ENCODE measurements around the gene ZWILCH.

The ZWILCH gene

DNA sequence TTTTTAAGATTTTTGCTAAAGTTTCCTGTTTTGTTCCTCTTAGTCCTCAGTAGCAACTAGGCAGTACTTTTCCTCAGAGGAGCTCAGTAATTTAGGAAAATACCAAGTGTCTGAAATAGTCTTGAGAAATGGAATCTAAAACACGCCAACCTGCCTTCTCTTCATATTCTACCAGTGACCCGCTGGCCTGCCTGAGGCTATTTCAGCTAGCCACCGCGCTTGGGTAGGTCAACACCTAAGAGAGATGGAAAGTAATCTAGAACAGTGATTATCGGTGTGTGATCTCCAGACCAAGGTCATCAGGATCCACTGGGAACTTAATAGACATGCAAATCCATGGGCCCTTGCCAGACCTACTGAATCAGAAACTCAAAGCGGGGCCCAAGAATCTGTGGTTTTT lies 53.1 kb downstream of the ZWILCH start:
- H3K4me3 ChIP-seq (ENCODE audit: low read depth, low read length): no peak overlapping the region
- no peak for DNase-seq (ENCODE audit: low read depth)
- TF ChIP-seq CTCF (IDR thresholded peaks at IDR 0.05; ENCODE audit: low read depth, low read length, missing control alignments): no peak

DNA sequence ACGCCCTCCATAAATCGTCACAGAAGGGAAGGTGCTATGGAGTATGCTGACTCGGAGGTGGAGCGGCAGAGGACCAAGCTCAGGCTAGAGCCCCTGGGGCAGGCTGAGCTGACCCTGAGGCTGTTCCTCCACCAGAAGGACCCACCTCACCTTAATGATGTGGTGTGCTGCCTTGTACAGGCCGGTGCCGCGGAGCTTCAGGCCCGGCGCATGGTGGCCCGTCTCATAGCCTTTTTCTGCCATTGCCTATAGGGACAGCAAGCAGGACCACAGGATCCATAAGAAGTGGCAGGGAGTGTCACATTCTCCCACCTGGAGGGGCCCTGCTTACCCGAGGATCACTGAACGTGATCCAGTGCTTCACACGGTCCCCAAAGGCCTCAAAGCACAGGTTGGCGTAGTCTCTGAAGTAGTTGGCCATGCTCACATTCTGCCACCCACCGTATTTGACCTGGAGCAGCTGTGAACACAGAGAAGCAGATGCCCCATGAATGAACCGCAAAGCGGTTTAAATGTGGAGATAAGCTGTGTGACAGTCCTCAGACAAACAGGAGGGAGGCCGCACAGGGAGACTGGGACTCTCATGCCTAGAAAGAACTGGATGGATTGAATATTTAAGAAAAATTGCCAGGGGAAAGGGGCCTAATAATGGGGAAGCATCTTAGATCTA lies 55.9 kb downstream of the ZWILCH start:
- H3K4me3 ChIP-seq (ENCODE audit: low read depth, low read length): no peak overlapping the region
- DNase-seq (ENCODE audit: low read depth): no peak
- no peak for TF ChIP-seq CTCF (IDR thresholded peaks at IDR 0.05; ENCODE audit: low read depth, low read length, missing control alignments)

DNA sequence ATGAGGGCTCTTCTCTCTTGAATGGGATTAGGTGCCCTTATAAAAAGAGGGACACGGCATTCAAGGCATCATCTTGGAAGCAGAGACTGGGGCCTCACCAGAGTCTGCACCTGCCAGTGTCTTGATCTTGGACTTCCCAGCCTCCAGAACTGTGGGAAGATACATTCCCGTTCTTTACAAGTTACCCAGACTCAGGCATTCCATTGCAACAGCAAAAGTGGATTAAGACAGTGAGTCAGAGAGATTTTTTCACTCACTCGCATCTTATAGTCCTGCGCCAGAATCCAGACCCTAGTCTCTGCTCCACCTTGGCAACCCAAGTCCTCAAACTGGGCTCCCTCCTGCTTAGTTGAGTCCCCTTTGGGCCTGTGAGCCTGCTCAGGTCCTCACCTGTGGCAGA lies 58.0 kb downstream of the ZWILCH start:
- DNase-seq (ENCODE audit: low read depth): no peak
- no peak for TF ChIP-seq CTCF (IDR thresholded peaks at IDR 0.05; ENCODE audit: low read depth, low read length, missing control alignments)
- H3K4me3 ChIP-seq (ENCODE audit: low read depth, low read length): no peak overlapping the region

- TF ChIP-seq CTCF (IDR thresholded peaks at IDR 0.05; ENCODE audit: low read depth, low read length, missing control alignments): no peak
- DNase-seq (ENCODE audit: low read depth): no peak
- H3K4me3 ChIP-seq (ENCODE audit: low read depth, low read length): no peak overlapping the region
These were observed 58.5 kb downstream of the ZWILCH start for GRCh38 chr15:66563566-66564110.

DNA sequence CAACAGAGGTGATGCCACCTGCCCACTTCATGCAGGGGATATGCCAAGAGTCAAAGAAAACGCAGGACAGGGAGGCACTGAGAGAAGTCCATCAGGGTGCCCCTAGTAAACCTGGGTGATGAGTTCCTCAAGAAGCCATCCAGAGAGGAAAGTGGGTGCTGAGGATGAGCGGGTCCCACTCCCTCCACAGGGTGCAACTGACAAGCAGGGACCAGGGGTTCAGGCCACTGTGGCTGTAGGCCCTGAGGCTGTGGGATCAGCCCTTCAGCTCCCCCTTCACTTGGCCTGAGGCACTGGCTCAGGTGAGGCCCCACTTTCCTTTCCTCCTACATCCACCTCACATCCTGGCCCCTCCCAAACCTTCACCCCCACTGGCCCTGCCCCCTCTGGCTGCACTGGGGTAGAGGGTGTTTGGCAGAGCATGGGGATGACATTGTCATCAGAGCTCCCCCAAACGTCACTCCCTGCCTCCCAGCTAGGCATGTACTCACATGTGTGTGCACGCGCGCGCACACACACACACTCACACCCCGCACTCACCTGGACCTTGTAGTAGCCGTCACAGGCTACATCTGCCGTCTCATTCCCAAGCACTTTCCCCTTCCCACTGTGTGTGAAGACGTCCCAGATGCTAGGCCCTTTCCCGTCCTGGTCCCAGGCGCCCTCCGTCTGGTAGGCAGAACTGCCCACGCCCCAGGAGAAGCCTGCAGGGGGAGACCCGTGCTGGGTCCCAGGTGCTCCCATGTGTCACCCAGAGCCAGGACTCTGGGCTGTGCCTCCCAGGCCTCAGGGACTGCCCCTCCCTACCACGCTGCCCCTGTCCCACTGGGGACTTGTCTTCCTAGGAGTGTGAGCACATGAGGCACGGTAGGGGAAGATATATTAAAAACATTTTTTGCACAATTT lies 59.3 kb downstream of the ZWILCH start:
- TF ChIP-seq CTCF (IDR thresholded peaks at IDR 0.05; ENCODE audit: low read depth, low read length, missing control alignments): no peak
- no peak for DNase-seq (ENCODE audit: low read depth)
- H3K4me3 ChIP-seq (ENCODE audit: low read depth, low read length): no peak overlapping the region

DNA sequence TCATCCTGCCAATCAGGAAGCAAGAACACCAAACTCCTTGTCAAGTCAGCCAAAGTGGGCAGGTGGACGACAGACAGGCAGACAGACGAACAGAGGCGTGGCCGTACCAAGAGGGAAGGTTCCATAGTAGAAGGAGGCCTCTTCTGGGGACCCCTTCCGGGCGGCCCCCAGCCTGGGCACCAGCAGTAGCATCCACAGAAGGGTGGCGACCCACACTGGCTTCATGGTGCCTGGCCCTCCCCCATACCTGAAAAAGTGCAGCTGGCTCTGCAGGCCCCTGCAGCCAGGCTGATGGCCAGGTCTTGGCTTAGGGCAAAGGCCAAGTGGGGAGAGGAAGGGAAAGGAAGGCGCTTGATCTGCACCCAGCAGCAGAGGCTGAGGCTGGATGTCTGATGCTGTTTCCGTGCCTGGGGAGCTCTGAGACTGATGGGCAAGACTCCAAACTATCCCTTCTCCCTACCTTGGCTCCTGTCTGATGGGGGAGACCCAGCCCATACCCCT lies 60.1 kb downstream of the ZWILCH start:
- H3K4me3 ChIP-seq (ENCODE audit: low read depth, low read length): no peak overlapping the region
- TF ChIP-seq CTCF (IDR thresholded peaks at IDR 0.05; ENCODE audit: low read depth, low read length, missing control alignments): no peak
- no peak for DNase-seq (ENCODE audit: low read depth)

Measured in GM12864 (cell line).